GM19324 (cell line): Measurements from ENCODE around the gene TRIM65.
A peak's percentile ranks its signal among the peaks of the same experiment; 100 is the strongest.

Experiments
- ATAC-seq: cut with Tn5 transposase; IDR thresholded peaks from one replicate; pipeline ENCODE4 v1.9.1; 2021; ENCODE audit warnings: mild to moderate bottlenecking, moderate library complexity; ENCODE audit not compliant: unreplicated experiment, low FRiP score

TRIM65 gene

GRCh38 chr17:75917917-75918445 is 21.2 kb upstream of the TRIM65 start:
- no peak for ATAC-seq

DNA sequence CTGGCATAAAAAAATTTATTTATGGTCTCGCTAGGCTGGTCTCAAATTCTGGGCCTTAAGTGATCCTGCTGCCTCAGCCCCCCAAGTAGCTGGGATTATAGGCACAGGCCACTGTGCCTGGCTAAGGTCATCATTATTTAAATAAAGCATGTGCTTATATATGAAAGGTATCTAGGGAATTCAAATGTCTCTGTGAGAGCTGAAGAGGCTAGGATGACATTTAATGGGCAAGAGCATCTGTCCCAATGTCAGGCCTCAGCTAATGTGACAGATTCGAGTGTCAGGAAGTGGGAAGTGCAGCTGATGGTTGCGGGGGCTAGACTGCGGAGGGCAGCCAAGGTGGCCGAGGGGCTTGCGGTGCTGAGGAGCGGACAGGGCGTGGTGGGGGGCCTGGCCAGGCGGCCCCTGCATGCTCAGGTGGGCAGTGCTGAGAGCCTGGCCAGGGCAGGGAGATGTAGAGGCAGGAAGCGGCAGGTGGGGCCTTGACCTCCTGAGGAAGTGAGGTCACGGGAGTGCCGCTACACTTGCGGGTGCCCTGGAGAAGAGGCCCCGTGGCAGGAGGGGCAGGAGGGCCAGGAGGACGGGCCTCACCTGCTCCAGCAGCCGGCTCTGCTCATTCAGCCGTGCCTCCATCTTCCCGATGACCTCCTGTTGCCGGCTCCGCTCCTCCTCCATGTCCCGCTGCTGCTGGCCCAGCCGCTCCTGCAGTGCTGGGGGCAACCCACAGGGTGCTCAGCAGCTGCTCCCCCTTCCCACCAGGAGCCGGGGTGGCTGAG is 20.6 kb upstream of the TRIM65 start:
- ATAC-seq, result no peak

DNA sequence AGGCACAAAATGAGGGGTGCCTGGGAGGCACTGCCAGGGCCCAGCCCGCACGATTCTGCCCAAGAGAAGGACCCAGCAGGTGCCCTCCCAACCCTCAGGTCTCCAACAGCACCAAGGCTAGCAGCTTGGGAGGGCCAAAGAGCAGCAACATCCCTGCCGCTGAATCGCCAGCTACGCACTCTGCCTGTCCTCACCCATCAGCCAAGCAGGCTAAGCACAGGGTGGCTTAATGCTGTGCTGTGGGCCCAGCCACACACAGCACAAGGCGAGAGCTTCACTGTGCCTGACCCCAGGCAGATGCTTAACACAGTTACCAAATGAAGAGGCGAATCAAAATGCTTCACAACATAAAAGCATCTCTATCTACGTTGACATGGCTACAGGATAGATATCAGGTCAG is 18.5 kb upstream of the TRIM65 start:
- ATAC-seq, result no peak

DNA sequence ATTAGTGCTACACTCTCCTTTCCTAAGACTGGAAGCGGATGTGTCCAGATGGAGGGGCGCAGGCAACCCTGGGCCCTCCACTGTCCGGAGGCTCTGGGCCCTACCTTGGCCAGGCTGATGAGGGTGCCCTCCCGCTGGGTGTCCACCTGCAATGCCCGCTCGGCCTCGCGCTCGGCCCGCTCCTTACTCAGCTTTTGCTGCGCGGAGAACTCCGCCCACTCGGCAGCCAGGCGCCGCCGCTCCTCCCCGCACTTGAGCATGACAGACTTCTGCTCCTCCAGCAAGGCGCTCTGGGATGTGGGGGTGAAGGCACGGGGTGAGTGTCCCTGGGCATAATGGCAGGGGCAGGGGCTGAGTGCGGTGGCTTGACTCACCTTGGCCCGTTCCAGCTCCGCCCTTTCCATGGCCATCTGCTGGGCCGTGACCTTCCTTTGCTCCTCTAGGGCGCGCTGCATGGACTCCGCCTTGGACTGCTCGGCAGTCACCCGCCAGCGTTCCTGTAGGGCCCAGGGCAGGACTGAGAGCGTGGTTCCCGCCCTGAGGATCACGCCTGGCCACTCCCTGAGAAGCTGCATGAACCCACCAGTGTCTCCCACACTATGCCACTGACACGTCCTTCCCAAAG is 18.0 kb upstream of the TRIM65 start:
- ATAC-seq, result no peak

- no peak for ATAC-seq
These were observed 16.9 kb upstream of the TRIM65 start for GRCh38 chr17:75913537-75914210.

DNA sequence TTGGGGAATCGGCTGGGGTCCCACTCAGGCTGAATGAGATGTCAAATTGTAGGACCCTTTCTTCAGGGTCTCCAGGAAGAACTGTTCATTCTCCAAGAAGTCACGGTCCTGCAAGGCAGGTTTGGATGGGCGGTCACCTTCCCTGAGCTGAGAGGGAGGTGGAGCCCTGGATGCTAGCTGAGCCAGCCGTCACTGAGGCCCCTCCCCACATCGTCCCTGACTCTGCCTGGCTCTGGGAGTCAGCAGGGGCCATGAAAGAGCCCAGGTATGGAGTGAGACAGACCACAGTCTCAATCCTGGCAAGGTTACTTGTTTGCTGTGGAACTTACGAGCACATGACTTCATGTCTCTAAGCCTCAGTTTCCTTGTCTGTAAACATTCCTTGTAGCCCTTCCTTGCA is 13.9 kb upstream of the TRIM65 start:
- no peak for ATAC-seq

GRCh38 chr17:75909812-75910274 is 13.1 kb upstream of the TRIM65 start:
- no peak for ATAC-seq

GRCh38 chr17:75909051-75909811 is 12.5 kb upstream of the TRIM65 start:
- ATAC-seq, result no peak

- no peak for ATAC-seq
These were observed 11.4 kb upstream of the TRIM65 start for GRCh38 chr17:75908201-75908600.

- no peak for ATAC-seq
These were observed 9.6 kb upstream of the TRIM65 start for GRCh38 chr17:75906143-75906884.

DNA sequence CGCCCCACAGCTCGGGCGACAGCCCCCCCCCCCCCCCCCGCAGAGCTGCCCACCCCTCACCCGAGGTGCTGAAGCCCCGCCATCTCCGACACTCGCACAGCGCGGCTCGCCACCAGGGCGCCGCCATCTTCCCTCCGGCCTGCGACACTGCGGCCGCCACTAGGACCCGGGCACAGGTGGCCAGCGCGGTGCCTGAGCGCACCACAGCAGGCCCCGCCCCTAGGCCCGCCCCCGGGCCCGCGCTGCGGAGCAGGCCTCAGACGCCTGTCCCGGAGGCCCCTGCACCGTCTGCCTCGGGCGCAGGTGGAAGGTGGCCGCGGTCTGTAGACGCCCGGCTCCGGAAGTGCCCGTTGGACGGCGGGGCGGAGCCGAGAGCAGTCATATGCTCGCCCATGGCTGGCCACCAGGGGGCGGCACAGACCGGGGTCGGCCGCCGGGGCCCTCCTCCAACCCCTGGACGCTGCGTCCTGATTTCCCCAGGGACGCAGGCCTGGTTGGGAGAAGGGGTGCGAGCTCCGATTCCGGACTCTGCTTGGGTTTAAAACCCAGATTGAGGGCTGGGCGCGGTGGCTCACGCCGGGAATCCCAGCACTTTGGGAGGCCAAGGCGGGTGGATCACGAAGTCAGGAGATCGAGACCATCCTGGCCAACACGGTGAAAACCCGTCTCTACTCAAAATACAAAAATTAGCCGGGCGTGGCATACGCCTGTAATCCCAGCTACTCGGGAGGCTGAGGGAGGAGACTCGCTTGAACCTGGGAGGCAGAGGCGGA is 8.2 kb upstream of the TRIM65 start, which contains the start of gene MRPL38:
MRPL38 (minus strand) TSS at position 136 of the 773 bp plus-strand sequence; CDS start at position 127, 9 bp downstream.
- ATAC-seq, result peak; percentile 97

DNA sequence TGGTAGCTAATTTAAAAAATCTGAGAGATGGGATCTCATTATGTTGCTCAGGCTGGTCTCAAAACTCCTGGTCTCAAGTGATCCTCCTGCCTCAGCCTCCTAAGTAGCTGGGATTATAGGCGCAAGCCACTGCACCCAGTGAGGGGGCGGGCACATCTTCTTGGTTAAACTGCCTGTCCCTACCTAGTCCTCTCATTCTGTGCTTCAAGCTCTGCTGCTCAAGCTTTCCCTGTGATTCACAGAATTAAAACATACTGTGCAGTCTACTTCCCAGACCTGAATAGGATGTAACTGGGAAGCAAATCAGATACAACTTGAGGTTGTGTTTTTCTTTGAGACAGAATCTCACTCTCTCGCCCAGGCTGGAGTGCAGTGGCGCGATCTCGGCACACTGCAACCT is 5.7 kb upstream of the TRIM65 start:
- no peak for ATAC-seq

- ATAC-seq, result no peak
These were observed 5.0 kb upstream of the TRIM65 start for GRCh38 chr17:75901727-75902126.

GRCh38 chr17:75900691-75901533 is 4.2 kb upstream of the TRIM65 start:
- ATAC-seq, result no peak

GRCh38 chr17:75899767-75900468 is 3.2 kb upstream of the TRIM65 start:
- ATAC-seq, result no peak

- ATAC-seq, result no peak
These were observed 2.6 kb upstream of the TRIM65 start for GRCh38 chr17:75899353-75899752.

DNA sequence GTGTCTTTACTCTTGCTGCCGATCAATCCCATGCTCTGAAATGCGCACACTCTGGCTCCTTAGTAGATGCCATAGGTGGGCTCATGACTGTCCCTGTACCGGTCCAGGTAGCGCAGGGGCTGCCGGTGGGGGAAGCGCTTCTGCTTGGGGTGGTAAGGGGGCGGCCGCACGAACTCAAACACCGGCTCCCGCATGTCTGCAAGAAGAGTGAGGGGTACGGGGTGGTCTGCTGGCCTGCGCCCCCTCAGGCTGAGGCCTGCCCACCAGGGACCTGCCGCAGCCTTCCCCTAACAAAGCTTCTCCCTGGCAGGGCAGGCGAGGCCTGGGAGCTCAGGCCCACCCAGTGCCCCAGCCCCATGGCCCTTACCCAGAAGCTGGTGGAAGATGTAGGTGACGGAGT is 2.0 kb upstream of the TRIM65 start:
- no peak for ATAC-seq

GRCh38 chr17:75898065-75898464 is 1.3 kb upstream of the TRIM65 start:
- no peak for ATAC-seq
